ENCODE data around the gene ZNF587B.
"Not testable (repeated sequence)": the region's sequence is repeated elsewhere in the genome, so short reads cannot be mapped to it uniquely, and the experiment has no call there.

The ZNF587B gene

DNA sequence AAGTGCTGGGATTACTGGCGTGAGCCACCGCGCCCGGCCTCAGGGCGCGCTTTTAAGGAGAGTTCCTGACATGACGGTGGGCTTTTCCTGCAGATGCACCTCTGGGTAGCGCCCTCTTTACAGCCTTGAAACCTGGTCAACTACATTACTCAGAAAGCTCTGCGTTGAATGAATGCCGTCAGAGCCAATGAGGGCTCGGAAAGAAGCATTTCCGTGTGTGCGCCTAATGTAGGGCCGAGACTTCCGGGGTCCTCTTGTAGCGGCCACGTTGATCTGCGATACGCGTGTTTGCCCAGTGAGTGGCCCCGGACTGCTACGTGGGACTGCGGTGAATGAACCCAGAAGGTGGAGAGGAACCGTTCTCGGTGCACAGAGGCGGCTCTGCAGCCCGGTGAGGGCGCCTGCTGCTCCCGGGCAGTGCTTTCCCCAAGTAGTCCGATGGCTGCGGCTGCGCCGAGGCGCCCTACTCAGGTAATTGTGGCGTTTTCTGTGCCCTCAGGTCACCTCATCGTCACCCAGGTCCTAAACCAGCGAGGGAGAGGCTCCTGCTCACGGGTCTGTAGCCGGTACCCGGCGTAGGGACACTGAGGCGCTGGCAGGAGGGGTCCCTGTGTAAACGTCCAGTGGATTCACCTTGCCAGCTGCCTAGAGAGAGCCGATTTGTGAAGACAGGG, 10.5 kb upstream of the ZNF587B start:
- peak; percentile 75 for DNase-seq (ENCODE audit: low spot score)

GRCh38 chr19:57820599-57820998, 9.5 kb upstream of the ZNF587B start:
- no peak for DNase-seq (ENCODE audit: low spot score)

DNA sequence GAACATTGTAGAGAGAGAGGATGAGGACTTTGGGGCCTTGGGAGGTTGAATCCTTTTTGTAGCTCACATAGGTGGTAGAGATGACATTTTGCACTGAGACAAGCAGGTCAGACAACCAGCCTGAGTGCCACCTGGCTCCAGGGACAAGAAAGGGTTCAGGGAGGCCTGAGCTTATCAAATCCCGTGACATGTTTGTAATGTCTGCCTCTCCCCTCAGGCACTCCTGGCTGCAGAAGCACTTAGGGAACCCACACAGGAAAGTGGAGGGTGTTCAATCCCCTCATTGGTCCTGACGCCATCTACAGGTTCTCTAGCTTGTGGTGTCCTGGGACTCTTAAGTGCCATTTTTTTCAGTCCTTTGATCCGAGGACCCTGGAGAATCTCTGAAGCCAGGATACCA, 9.0 kb upstream of the ZNF587B start:
- not testable (repeated sequence) for DNase-seq (ENCODE audit: low spot score)

DNA sequence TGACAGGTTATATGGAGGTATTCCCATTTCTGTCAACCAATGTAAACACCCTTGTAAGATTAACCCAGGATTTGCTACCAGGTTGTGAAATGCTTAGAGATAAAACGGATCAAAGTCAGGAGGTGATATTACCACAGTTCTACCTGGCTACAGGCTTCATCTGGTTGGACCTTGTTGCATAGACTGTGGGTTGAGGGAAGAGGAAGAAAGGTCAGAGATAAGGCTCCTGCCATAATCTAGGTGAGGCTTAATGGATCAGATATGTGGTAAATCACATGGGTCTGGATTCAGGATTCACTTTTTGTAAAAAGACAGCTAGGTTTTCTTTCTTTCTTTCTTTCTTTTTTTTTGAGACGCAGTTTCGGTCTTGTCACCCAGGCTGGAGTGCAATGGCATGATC, 8.6 kb upstream of the ZNF587B start:
- not testable (repeated sequence) for DNase-seq (ENCODE audit: low spot score)

DNA sequence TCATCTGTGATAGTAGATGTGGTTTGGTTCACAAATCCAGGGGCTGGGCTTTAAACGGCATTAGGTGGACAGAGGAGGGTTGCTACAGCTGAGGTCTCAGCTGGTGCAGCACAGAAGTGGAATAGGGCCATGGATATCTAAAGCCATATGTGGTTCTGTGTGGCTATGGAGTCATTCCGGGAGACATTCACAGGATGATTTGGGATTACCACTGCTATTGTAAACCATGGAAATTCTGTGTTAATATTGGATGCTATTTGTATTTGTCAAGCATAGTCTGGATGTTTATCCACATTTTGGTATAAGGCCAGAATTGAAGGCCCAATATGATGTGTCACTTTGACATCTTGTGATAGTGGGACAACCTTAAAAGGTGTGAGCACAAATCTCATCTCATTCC, 6.9 kb upstream of the ZNF587B start:
- not testable (repeated sequence) for DNase-seq (ENCODE audit: low spot score)

GRCh38 chr19:57823608-57824007, 6.5 kb upstream of the ZNF587B start:
- not testable (repeated sequence) for DNase-seq (ENCODE audit: low spot score)

- no peak for DNase-seq (ENCODE audit: low spot score)
Observed at GRCh38 chr19:57825511-57825910, 4.6 kb upstream of the ZNF587B start.

- DNase-seq (ENCODE audit: low spot score) = no peak
Observed at GRCh38 chr19:57829316-57829715, 783 bp upstream of the ZNF587B start.

DNA sequence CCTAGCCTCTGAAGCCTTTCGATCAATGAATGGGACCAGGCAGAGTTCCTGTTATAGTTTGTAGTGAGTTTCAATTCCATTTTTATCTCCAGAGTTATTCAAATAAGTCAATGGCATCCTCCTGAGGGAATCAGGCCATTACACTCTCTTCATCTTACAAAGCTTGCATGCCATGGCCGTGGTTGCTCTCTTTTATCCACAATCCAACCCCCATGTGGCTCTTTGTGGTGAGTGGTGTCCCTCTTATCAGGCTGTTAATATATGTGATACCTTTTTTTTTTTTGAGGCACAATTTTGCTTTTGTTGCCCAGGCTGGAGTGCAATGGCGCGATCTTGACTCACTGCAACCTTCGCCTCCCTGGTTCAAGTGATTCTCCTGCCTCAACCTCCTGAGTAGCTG, 6.9 kb downstream of the ZNF587B start:
- not testable (repeated sequence) for DNase-seq (ENCODE audit: low spot score)

DNA sequence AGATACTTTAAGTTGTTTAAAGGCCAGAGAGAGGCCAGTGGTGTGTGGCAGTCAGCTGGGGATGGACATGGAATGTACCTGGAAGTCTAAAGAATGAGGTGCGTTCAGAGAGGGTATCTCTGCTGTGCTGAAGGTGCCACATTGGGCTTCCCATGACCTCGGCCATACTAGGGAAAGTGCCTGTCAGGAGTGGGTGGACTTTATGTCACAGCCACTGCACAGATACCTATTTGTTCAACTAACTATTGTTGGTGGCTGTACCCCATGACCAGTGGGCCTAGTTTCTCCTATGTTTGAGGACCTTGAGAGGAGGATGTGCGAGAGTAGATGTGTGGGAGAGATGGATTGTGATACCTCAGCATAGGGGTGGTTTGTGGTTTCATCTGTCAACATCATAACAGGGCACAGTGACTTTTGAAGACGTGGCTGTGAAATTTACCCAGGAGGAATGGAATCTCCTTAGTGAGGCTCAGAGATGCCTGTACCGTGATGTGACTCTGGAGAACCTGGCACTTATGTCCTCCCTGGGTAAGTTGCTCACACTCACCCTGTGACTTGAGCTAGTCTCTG, 8.6 kb downstream of the ZNF587B start:
- DNase-seq (ENCODE audit: low spot score) = not testable (repeated sequence)

DNA sequence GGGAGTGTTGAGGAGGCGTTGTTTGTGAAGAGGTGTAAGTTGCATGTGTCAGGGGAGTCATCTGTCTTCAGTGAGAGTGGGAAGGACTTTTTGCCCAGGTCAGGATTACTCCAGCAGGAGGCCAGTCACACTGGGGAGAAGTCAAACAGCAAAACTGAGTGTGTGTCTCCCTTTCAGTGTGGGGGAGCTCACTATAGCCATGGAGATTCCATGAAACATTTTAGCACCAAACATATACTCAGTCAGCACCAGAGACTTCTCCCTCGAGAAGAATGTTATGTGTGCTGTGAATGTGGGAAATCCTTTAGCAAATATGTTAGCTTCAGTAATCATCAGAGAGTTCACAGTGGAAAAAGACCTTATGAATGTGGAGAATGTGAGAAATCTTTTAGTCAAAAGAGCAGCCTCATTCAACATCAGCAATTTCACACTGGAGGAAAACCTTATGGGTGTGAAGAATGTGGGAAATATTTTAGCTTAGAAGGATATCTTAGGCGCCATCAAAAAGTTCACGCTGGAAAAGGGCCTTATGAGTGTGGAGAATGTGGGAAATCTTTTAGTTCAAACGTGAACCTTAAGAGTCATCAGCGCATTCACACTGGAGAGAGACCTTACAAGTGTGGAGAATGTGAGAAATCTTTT, 11.1 kb downstream of the ZNF587B start:
- no peak for DNase-seq (ENCODE audit: low spot score)

GRCh38 chr19:57847164-57847563, 17.1 kb downstream of the ZNF587B start:
- DNase-seq (ENCODE audit: low spot score) = not testable (repeated sequence)

DNA sequence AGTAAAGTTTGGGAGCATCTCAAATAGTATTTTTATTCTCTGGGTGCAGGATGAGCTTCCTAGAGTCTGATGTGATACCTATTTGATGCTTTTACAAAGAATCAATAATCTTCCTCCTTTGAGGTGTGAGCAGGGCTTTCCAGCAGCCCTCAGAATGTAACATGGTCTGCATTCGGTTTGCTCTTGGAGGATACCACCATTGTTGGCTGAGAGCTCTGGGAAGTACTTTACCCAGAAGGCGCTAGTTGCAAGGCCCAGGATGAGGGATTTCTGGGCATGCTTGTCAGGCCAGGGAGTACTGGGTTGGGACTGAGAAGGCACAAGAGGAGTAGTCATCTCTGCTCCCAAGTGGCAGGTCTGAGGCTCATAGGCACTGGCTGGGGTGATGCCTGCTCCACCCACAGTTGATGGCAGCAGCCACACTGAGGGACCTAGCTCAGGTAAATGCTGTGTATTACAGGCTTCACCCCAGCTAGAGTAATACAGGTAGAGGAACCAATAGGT, 19.1 kb downstream of the ZNF587B start:
- not testable (repeated sequence) for DNase-seq (ENCODE audit: low spot score)

DNA sequence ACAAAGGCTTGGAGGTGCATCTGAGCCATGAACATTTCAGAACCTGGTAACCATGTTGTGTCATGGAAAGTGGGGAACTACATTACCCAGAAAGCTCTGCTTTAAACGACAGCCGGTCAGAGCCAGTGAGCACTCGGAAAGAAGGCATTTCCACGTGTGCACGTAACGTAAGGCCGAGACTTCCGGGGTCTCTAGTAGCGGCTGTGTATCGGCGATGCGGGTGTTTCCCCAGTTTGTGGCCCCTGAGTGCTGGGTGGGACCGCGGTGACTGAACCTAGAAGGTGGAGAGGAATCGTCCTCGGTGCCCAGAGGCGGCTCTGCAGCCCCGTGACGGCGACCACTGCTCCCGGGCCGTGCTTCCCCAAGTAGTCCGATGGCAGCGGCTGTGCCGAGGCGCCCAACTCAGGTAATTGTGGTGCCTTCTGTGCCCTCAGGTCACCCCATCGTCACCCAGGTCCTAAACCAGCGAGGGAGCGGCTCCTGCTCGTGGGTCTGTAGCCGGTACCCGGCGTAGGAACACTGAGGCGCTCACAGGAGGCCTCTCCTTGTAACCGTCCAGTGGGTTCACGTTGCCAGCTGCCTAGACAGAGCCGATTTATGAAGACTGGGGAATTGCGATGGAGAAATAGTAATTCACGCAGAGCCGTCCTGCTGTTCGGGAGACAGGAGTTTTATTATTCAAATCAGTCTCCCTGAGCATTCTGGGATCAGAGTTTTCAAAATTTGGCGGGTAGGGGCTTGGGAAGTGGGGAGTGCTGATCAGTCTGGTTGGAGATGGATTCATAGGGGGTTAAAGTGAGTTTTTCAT, 19.8 kb downstream of the ZNF587B start, which contains the start of gene ZNF587:
TSS of gene ZNF587 (plus strand) at position 194 of the 808 bp plus-strand sequence. CDS start at position 374, 180 bp downstream.
- DNase-seq (ENCODE audit: low spot score) = peak; percentile 78

DNA sequence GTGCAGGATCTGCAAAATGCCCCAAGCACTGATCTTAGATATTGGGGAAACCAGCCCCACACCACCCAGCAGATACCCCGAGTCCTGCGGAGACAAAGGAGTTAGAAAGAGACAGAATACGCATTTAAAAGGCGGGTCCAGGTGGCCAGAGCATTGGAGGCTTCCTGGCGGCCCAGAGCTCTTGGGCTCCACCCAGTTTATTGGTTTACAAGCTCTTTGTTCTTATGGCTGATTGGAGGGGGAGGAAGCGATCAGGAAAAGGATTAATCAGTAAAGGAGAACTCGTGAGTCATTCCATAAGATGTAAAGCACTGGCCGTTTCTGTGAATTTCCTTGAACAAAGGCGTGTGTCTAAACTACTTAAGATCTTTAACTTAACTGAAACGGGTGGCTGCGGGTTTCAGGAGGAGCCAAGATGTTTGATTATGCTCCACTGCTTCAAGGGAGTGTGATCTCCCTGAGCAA, 20.5 kb downstream of the ZNF587B start:
- DNase-seq (ENCODE audit: low spot score) = peak; percentile 8

GRCh38 chr19:57851812-57852603, 21.9 kb downstream of the ZNF587B start:
- not testable (repeated sequence) for DNase-seq (ENCODE audit: low spot score)

GRCh38 chr19:57854117-57854516, 24.0 kb downstream of the ZNF587B start:
- not testable (repeated sequence) for DNase-seq (ENCODE audit: low spot score)

GRCh38 chr19:57862351-57862750, 32.3 kb downstream of the ZNF587B start:
- not testable (repeated sequence) for DNase-seq (ENCODE audit: low spot score)

- DNase-seq (ENCODE audit: low spot score) = no peak
Observed at GRCh38 chr19:57867868-57868492, 37.9 kb downstream of the ZNF587B start.

GRCh38 chr19:57869655-57870054, 39.6 kb downstream of the ZNF587B start:
- DNase-seq (ENCODE audit: low spot score) = not testable (repeated sequence)

DNA sequence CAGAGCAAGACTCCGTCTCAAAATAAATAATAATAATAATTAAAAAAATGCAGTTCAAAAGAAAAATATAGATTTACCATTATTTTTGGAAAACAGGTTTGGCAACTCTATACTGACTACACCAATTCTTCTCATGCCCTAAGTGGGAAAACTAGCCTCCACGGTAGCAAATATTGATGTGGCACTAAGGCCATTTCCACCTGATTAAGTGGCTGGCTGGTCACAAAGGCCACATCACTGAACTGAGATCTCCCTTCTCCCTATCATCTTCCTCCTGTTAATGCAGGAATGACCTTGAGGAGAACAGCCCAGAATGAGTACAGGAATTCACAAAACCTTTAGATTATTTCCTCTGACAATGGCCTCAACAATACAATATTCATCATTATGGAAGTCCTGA, 40.1 kb downstream of the ZNF587B start:
- DNase-seq (ENCODE audit: low spot score) = no peak
